Parathyroid adenoma (tissue), 2 donors: ENCODE measurements around the gene PDE4D.

Source experiments
- H2AFZ ChIP-seq: fragments of 300-600 bp; sonication (generic); one replicate; pipeline ENCODE4 v1.7.0; 2017; ENCODE audit warnings: antibody characterized with exemption, mild to moderate bottlenecking
- H3K27ac ChIP-seq: fragments of 300-600 bp; sonication (generic); one replicate; pipeline ENCODE4 v1.7.0; 2017
- H3K27me3 ChIP-seq: fragments of 300-600 bp; sonication (generic); one replicate; pipeline ENCODE4 v1.7.0; 2017; ENCODE audit warnings: low read length; ENCODE audit not compliant: control insufficient read depth, insufficient read depth
- H3K36me3 ChIP-seq: fragments of 300-600 bp; sonication (generic); one replicate; pipeline ENCODE4 v1.7.0; 2017; ENCODE audit warnings: low read length; ENCODE audit not compliant: control insufficient read depth, insufficient read depth
- H3K4me1 ChIP-seq: fragments of 300-600 bp; sonication (generic); one replicate; pipeline ENCODE4 v1.7.0; 2017; ENCODE audit warnings: control low read depth
- H3K4me2 ChIP-seq: fragments of 300-600 bp; sonication (generic); one replicate; pipeline ENCODE4 v1.7.0; 2017; ENCODE audit warnings: low read length
- H3K4me3 ChIP-seq: fragments of 300-600 bp; sonication (generic); one replicate; pipeline ENCODE4 v1.7.0; 2017; ENCODE audit warnings: low read depth, low read length
- H3K79me2 ChIP-seq: fragments of 300-600 bp; sonication (generic); one replicate; pipeline ENCODE4 v1.7.0; 2017; ENCODE audit warnings: control low read depth
- H3K9ac ChIP-seq: fragments of 300-600 bp; sonication (generic); one replicate; pipeline ENCODE4 v1.7.0; 2017; ENCODE audit warnings: mild to moderate bottlenecking
- H3K9me3 ChIP-seq: fragments of 300-600 bp; sonication (generic); one replicate; pipeline ENCODE4 v1.7.0; 2017; ENCODE audit warnings: low read length; ENCODE audit not compliant: control insufficient read depth
- TF ChIP-seq, protein P1 (sequence below): fragments of 300-600 bp; sonication (generic); IDR thresholded peaks from one replicate; pipeline ENCODE4 v1.7.0; 2017; ENCODE audit warnings: antibody characterized with exemption, mild to moderate bottlenecking
- donor health status: primary hyperparathyroidism.

PDE4D gene

DNA sequence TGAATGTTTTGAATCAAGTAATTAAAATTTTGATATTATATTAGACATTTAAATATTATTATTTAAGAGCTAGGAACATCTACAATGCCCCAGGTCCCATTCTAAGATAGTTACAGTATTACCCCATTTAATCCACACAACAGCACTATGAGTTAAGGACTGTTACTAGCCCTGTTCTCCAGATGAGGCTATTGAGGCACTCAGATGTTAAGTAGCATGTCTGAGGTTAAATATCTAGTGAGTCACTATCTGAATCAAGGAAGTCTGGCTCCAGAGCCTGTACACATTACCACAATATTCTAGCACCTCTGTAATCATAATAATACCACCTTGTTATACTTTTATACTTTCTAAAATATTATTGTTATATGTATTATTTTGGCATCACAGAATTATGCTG, 304.6 kb downstream of the PDE4D start:
- Histone ChIP-seq H3K4me3 (no peak overlapping the region), H2AFZ (peak overlapping the region; percentile 15), H3K4me1 (no peaks in the 10 kb centered on the region), H3K79me2 (no peaks in the 10 kb centered on the region), H3K9ac (no peak overlapping the region), H3K9me3 (no peaks in the 10 kb centered on the region), H3K4me2 (no peak overlapping the region), H3K27me3 (no peaks in the 10 kb centered on the region), H3K27ac (no peak overlapping the region), H3K36me3 (no peaks in the 10 kb centered on the region)
- TF ChIP-seq, protein P1, sequence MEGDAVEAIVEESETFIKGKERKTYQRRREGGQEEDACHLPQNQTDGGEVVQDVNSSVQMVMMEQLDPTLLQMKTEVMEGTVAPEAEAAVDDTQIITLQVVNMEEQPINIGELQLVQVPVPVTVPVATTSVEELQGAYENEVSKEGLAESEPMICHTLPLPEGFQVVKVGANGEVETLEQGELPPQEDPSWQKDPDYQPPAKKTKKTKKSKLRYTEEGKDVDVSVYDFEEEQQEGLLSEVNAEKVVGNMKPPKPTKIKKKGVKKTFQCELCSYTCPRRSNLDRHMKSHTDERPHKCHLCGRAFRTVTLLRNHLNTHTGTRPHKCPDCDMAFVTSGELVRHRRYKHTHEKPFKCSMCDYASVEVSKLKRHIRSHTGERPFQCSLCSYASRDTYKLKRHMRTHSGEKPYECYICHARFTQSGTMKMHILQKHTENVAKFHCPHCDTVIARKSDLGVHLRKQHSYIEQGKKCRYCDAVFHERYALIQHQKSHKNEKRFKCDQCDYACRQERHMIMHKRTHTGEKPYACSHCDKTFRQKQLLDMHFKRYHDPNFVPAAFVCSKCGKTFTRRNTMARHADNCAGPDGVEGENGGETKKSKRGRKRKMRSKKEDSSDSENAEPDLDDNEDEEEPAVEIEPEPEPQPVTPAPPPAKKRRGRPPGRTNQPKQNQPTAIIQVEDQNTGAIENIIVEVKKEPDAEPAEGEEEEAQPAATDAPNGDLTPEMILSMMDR = no peak

DNA sequence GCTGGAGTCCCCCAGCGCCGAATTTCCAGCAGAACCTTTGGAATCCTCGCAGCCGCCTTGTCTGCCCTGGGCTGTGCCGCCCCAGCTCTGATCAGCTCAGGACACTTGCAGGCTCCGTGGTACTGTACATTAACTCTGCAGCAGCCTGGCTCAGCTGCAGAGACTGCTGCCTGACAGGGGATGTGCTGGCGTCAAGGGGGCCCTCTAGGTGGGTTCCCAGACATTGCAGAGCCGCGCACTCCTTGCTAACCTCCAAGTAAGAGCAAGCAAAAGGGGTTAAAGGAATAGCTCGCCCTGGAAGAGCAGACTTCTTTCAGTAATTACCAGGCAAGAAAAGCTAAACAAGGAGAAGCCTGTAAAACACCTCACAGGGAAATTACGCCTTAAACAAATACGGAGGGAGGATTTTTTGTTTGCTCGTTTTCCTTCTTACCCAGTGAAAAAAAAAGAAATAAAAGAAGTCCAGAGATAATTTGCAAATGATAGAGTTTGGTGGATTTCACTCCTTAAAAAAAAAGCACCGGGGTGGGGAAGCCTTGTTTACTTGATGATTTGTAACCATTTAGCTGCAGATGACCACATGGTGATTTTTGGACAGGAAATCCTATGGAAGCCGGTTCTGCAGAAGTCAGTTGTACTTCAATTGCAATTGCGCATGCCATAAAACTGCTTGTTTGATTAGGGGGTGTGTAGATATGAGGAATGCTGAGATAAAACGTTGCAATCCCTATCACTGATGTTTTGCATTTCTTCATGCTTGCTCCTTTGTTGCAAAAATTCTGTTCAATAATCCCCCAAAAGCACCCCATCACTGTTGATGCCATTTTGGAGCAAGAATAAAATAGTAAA, 305.8 kb downstream of the PDE4D start:
- no peak overlapping the region for H3K9ac ChIP-seq
- H3K36me3 ChIP-seq = no peaks in the 10 kb centered on the region
- peak overlapping the region; percentile 13 for H2AFZ ChIP-seq
- TF ChIP-seq, protein P1 = peak; percentile 33
- peaks cover 4% of the 10 kb centered on the region for H3K4me1 ChIP-seq
- no peaks in the 10 kb centered on the region for H3K9me3 ChIP-seq
- H3K4me3 ChIP-seq = no peak overlapping the region
- peak overlapping the region; percentile 31 for H3K27ac ChIP-seq
- no peaks in the 10 kb centered on the region for H3K79me2 ChIP-seq
- H3K27me3 ChIP-seq = no peaks in the 10 kb centered on the region
- peak overlapping the region; percentile 27 for H3K4me2 ChIP-seq

DNA sequence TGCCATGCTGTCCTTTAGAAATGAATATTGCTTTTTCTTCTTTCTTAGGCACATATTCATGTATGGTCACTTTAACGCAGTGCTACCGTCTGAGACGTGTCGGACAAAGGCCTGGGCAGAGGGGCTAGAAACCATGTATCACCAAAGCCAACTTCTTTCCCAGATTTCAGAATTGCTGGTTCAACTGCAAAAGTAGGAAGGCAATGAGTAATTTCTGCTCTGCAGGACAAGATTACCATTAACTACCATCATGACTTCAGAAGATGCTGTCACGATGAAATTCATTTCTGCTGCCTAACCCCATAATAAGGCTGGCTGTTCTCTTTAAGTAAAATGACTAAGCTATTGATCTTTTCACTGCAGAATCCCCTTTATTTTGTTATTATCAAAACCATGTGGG, 306.7 kb downstream of the PDE4D start:
- TF ChIP-seq, protein P1 = no peak
- Histone ChIP-seq H3K4me2 (no peak overlapping the region), H3K79me2 (no peaks in the 10 kb centered on the region), H3K9me3 (no peaks in the 10 kb centered on the region), H3K9ac (no peak overlapping the region), H3K4me3 (no peak overlapping the region), H3K27me3 (no peaks in the 10 kb centered on the region), H3K4me1 (peaks cover 4% of the 10 kb centered on the region), H3K27ac (peak overlapping the region; percentile 13), H3K36me3 (no peaks in the 10 kb centered on the region), H2AFZ (peak overlapping the region; percentile 13)

DNA sequence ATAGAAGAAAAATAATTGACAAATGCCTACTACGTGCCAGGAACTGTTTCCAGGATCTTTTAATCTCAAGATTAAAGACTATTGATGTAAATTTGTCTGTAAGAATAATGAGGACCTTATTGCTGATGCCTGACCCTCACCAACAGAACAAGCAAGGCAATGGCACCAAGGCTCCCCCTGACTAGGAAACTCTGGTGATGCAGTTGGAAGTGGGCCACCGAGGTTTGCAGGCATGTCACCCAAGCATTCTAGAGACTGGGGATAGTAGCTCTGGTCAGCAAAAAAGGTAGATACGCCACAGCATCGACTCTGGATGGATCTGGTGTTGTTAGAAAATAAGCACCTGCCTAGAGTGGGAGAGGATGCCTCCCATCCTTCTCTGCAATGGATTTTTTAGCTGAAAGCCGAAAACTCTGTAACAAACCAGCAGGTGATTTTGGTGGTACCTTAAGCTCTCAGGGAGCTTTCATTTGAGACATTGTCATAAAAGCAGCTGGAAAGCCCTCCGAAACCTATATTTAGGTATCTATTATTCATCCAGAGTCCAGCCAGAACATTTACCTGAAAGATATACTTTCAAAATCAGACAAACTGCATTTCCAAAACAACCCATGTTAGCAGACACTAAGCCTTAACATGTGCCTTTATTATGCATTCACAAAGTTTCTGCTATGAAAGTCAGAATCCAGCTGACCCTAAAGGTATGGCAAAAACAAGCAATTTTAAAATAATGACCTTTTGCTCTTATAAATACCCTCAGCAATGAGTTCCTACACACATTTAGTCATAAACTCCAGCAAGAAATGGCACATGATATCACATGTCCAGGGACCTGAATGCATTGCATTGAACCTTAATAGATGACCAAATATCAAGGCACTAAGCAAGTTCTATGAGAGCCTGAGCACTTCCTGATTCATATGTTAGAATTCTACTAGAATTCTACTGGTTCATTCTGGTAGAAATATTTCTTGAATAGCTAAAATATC, 308.4 kb downstream of the PDE4D start:
- Histone ChIP-seq H3K9ac (no peak overlapping the region), H3K4me3 (no peak overlapping the region), H2AFZ (peak overlapping the region; percentile 26)

More for the DNA sequence above, 308.4 kb downstream of the PDE4D start:
- TF ChIP-seq, protein P1 = no peak
- no peak overlapping the region for H3K4me2 ChIP-seq
- H3K36me3 ChIP-seq = no peaks in the 10 kb centered on the region
- no peaks in the 10 kb centered on the region for H3K9me3 ChIP-seq
- H3K27ac ChIP-seq = peak overlapping the region; percentile 64
- no peaks in the 10 kb centered on the region for H3K27me3 ChIP-seq
- H3K4me1 ChIP-seq = peaks cover 4% of the 10 kb centered on the region
- H3K79me2 ChIP-seq = no peaks in the 10 kb centered on the region
